Gastroesophageal sphincter (tissue), 4 donors: ENCODE data around the gene RPRD1B. TPM values are rescaled to one million over a fixed set of nuclear protein-coding genes. Genes with fewer than 3 reads are reported as not detected.

ENCODE experiments used
- ATAC-seq: fragments of 150-250 bp; one replicate; pipeline ENCODE4 v1.9.1; 2016; ENCODE audit warnings: mild to moderate bottlenecking, moderate library complexity
- H3K27ac ChIP-seq, 4 donors: fragments of 200-600 bp; sonication (generic) in 3 of 4; 1 replicate in 3 of 4; 2 replicates in 1 of 4; pipeline ENCODE4 v1.5.1; 2016 to 2019
- H3K27me3 ChIP-seq: fragments of 200-600 bp; sonication (generic); one replicate; pipeline ENCODE4 v1.5.1; 2019
- H3K36me3 ChIP-seq, 2 donors: fragments of 200-600 bp; sonication (generic); one replicate each; pipeline ENCODE4 v1.5.1; 2019; ENCODE audit warnings: control low read depth in 1 of 2
- H3K4me1 ChIP-seq, 3 donors: fragments of 200-600 bp; sonication (generic); 1 replicate in 2 of 3; 2 replicates in 1 of 3; pipeline ENCODE4 v1.5.1; 2016 to 2019; ENCODE audit warnings: control low read depth in 2 of 3
- H3K4me3 ChIP-seq, 2 donors: fragments of 200-600 bp; sonication (generic); one replicate each; pipeline ENCODE4 v1.5.1; 2019; ENCODE audit warnings: mild to moderate bottlenecking in 1 of 2, moderate library complexity in 1 of 2
- H3K9me3 ChIP-seq, 3 donors: fragments of 200-600 bp; sonication (generic); one replicate each; pipeline ENCODE4 v1.5.1; 2017 to 2019; ENCODE audit warnings: control low read depth in 2 of 3
- CTCF ChIP-seq, 4 experiments: fragments of 200-600 bp in 2 of 4; fragments of 450-650 bp in 2 of 4; sonication (generic) in 1 of 4; IDR thresholded peaks; one replicate each; pipeline ENCODE4 v1.5.1; 2017 to 2019; ENCODE audit warnings: antibody characterized with exemption in 4 of 4, mild to moderate bottlenecking in 2 of 4, moderate library complexity in 2 of 4
- EP300 ChIP-seq: sonication (generic); formaldehyde crosslinking; IDR thresholded peaks from one replicate; pipeline ENCODE4 v1.6.1; 2017; ENCODE audit warnings: antibody characterized with exemption, mild to moderate bottlenecking
- POLR2A ChIP-seq, 2 donors: fragments of 450-650 bp; IDR thresholded peaks; one replicate each; pipeline ENCODE4 v1.6.1; 2017; ENCODE audit warnings: antibody characterized with exemption in 2 of 2, mild to moderate bottlenecking in 2 of 2, moderate library complexity in 1 of 2
- POLR2AphosphoS5 ChIP-seq: sonication (generic); formaldehyde crosslinking; IDR thresholded peaks from one replicate; pipeline ENCODE4 v1.6.1; 2017; ENCODE audit warnings: antibody characterized with exemption
- WGBS, 2 donors: methylation state at CpG; one replicate each; pipeline ENCODE4 v1.1.5; 2018; ENCODE audit warnings: low coverage in 1 of 2; 5-methylcytosine and 5-hydroxymethylcytosine counted together
- total RNA-seq, 4 donors: library from RNA; depleted of rRNA; stranded (reverse); fragments of >200 nt; gene quantifications; one replicate each; pipeline ENCODE4 v1.1.0, GENCODE V29; 2016

Gene RPRD1B
- total RNA-seq, 4 donors from 2014 or later, result 17.1 to 26.8 (median 23.7) TPM

GRCh38 chr20:38126932-38127621 lies 93.5 kb downstream of the RPRD1B start:
- TF ChIP-seq POLR2A (IDR thresholded peaks at IDR 0.05) (no peak), CTCF (IDR thresholded peaks at IDR 0.05) (no peak), POLR2AphosphoS5 (peak; percentile 77), EP300 (no peak)
- H3K9me3 ChIP-seq, result no peaks in the 10 kb centered on the region
- no peaks in the 10 kb centered on the region for H3K27me3 ChIP-seq
- no peak overlapping the region for H3K4me3 ChIP-seq
- WGBS, 2 donors, result 16 to 38% methylated on average over 10 to 11 of the region's 12 CpGs
- H3K36me3 ChIP-seq, result peaks cover 0 to 30% of the 10 kb centered on the region in 2 donors
- H3K27ac ChIP-seq, result peak overlapping the region; percentile 2 to 87 (median 84)
- peaks cover 0 to 48% (median 35%) of the 10 kb centered on the region in 3 donors for H3K4me1 ChIP-seq
- peak; percentile 68 for ATAC-seq

GRCh38 chr20:38127920-38128528 lies 94.5 kb downstream of the RPRD1B start:
- 87 to 89% methylated on average over 8 of the region's 9 CpGs for WGBS, 2 donors
- no peaks in the 10 kb centered on the region for H3K9me3 ChIP-seq
- H3K4me3 ChIP-seq, result no peak overlapping the region
- H3K27ac ChIP-seq, result peak overlapping the region in 3 of 4 donors; percentile 83 to 87 (median 85)
- no peaks in the 10 kb centered on the region for H3K27me3 ChIP-seq
- ATAC-seq, result no peak
- peaks cover 0 to 40% of the 10 kb centered on the region in 2 donors for H3K36me3 ChIP-seq
- TF ChIP-seq EP300 (no peak), POLR2A (IDR thresholded peaks at IDR 0.05) (no peak), CTCF (IDR thresholded peaks at IDR 0.05) (no peak), POLR2AphosphoS5 (no peak)
- H3K4me1 ChIP-seq, result peaks cover 0 to 42% (median 30%) of the 10 kb centered on the region in 3 donors

- H3K4me1 ChIP-seq, result peaks cover 0 to 39% (median 26%) of the 10 kb centered on the region in 3 donors
- H3K27ac ChIP-seq, result peak overlapping the region in 2 of 4 donors; percentile 83 to 85
- 100% methylated on average over 1 of the region's 2 CpGs; no CpG with 5 or more reads in 1 of the 2 donors for WGBS, 2 donors
- peaks cover 0 to 47% of the 10 kb centered on the region in 2 donors for H3K36me3 ChIP-seq
- H3K27me3 ChIP-seq, result no peaks in the 10 kb centered on the region
- no peak for ATAC-seq
- no peak overlapping the region for H3K4me3 ChIP-seq
- TF ChIP-seq EP300, result no peak
- no peak for TF ChIP-seq POLR2AphosphoS5
- TF ChIP-seq POLR2A (IDR thresholded peaks at IDR 0.05), result no peak
- no peak for TF ChIP-seq CTCF (IDR thresholded peaks at IDR 0.05)
- H3K9me3 ChIP-seq, result no peaks in the 10 kb centered on the region
Observed at GRCh38 chr20:38128691-38129090, 95.1 kb downstream of the RPRD1B start.

GRCh38 chr20:38129248-38129865 lies 95.8 kb downstream of the RPRD1B start:
- TF ChIP-seq POLR2AphosphoS5 (no peak), CTCF (IDR thresholded peaks at IDR 0.05) (no peak), POLR2A (IDR thresholded peaks at IDR 0.05) (no peak), EP300 (no peak)
- Histone ChIP-seq H3K9me3 (no peaks in the 10 kb centered on the region), H3K4me1 (peaks cover 0 to 46% (median 26%) of the 10 kb centered on the region in 3 donors), H3K36me3 (peaks cover 0 to 50% of the 10 kb centered on the region in 2 donors), H3K27me3 (no peaks in the 10 kb centered on the region), H3K4me3 (no peak overlapping the region), H3K27ac (peak overlapping the region in 3 of 4 donors; percentile 17 to 85 (median 83))
- ATAC-seq, result no peak
- 57% methylated on average over 1 of the region's 6 CpGs; no CpG with 5 or more reads in 1 of the 2 donors for WGBS, 2 donors
